HepG2 (cell line): ENCODE results near the gene PIGA. TPM values are rescaled to one million over a fixed set of nuclear protein-coding genes. Genes with fewer than 3 reads are reported as not detected.

ENCODE experiments used
- ARID5B ChIP-seq: IDR thresholded peaks from 2 replicates; pipeline ENCODE4 v1.4.0; 2020; ENCODE audit warnings: mild to moderate bottlenecking, missing genetic modification reagents
- CAMTA2 ChIP-seq: sonication (generic); formaldehyde crosslinking; IDR thresholded peaks from 2 replicates; pipeline ENCODE4 v1.4.0; 2020; ENCODE audit warnings: mild to moderate bottlenecking, missing genetic modification reagents, borderline replicate concordance
- CCDC6 ChIP-seq: sonication (generic); formaldehyde crosslinking; IDR thresholded peaks from 2 replicates; pipeline ENCODE4 v1.8.1; 2022; ENCODE audit warnings: mild to moderate bottlenecking, missing genetic modification reagents, moderate library complexity
- DMAP1 ChIP-seq: IDR thresholded peaks from 2 replicates; pipeline ENCODE4 v1.6.1; 2016
- E2F5 ChIP-seq: sonication (generic); formaldehyde crosslinking; conservative IDR thresholded peaks from 2 replicates; pipeline ENCODE4 v1.4.0; 2020; ENCODE audit warnings: missing genetic modification reagents
- FLYWCH1 ChIP-seq: sonication (generic); formaldehyde crosslinking; IDR thresholded peaks from 2 replicates; pipeline ENCODE4 v1.8.1; 2023; ENCODE audit warnings: mild to moderate bottlenecking, missing genetic modification reagents
- IRF2 ChIP-seq: IDR thresholded peaks from 2 replicates; pipeline ENCODE4 v1.6.1; 2018; ENCODE audit warnings: missing genetic modification reagents, missing compliant biosample characterization
- MTF2 ChIP-seq: sonication (generic); formaldehyde crosslinking; IDR thresholded peaks from 2 replicates; pipeline ENCODE4 v1.5.0; 2020; ENCODE audit warnings: missing genetic modification reagents, borderline replicate concordance
- PHF21A ChIP-seq: sonication (generic); formaldehyde crosslinking; IDR thresholded peaks from 2 replicates; pipeline ENCODE4 v1.5.0; 2020; ENCODE audit warnings: mild to moderate bottlenecking, missing genetic modification reagents
- RFXANK ChIP-seq: IDR thresholded peaks from 2 replicates; pipeline ENCODE4 v1.6.1; 2016
- SAP130 ChIP-seq: IDR thresholded peaks from 2 replicates; pipeline ENCODE4 v1.6.1; 2016; ENCODE audit warnings: low read depth
- SATB2 ChIP-seq: sonication (generic); formaldehyde crosslinking; IDR thresholded peaks from 2 replicates; pipeline ENCODE4 v1.5.0; 2020; ENCODE audit warnings: missing genetic modification reagents
- SRY ChIP-seq: sonication (generic); formaldehyde crosslinking; IDR thresholded peaks from 2 replicates; pipeline ENCODE4 v1.8.0; 2022; ENCODE audit warnings: mild to moderate bottlenecking, missing genetic modification reagents
- SSRP1 ChIP-seq: IDR thresholded peaks from 2 replicates; pipeline ENCODE4 v1.6.1; 2016; ENCODE audit warnings: control low read depth
- TEAD2 ChIP-seq: sonication (generic); formaldehyde crosslinking; IDR thresholded peaks from 2 replicates; pipeline ENCODE4 v1.9.0; 2021; ENCODE audit warnings: missing genetic modification reagents
- TEAD3 ChIP-seq: optimal IDR thresholded peaks from 2 replicates; pipeline ENCODE3; 2016; ENCODE audit warnings: borderline replicate concordance
- YY1 ChIP-seq: IDR thresholded peaks from 2 replicates; pipeline ENCODE4 v1.6.1; 2011; ENCODE audit warnings: low read length, low read depth, moderate library complexity, mild to moderate bottlenecking; ENCODE audit not compliant: insufficient read depth, insufficient replicate concordance
- ZBTB3 ChIP-seq: sonication (generic); formaldehyde crosslinking; IDR thresholded peaks from 2 replicates; pipeline ENCODE4 v1.4.0; 2020; ENCODE audit warnings: low read depth, mild to moderate bottlenecking, moderate library complexity, missing genetic modification reagents, borderline replicate concordance
- ZMYM3 ChIP-seq: sonication (generic); formaldehyde crosslinking; IDR thresholded peaks from 2 replicates; pipeline ENCODE4 v1.5.1; 2020; ENCODE audit warnings: mild to moderate bottlenecking, missing genetic modification reagents
- ZNF292 ChIP-seq: sonication (generic); formaldehyde crosslinking; IDR thresholded peaks from 2 replicates; pipeline ENCODE4 v1.8.1; 2022; ENCODE audit warnings: mild to moderate bottlenecking, low read depth, missing genetic modification reagents, borderline replicate concordance
- ZNF326 ChIP-seq: sonication (generic); formaldehyde crosslinking; IDR thresholded peaks from 2 replicates; pipeline ENCODE4 v1.4.0; 2020; ENCODE audit warnings: missing genetic modification reagents, borderline replicate concordance
- ZNF530 ChIP-seq: sonication (generic); formaldehyde crosslinking; IDR thresholded peaks from 2 replicates; pipeline ENCODE4 v1.5.0; 2020; ENCODE audit warnings: low read depth, mild to moderate bottlenecking, missing genetic modification reagents
- ZNF678 ChIP-seq: sonication (generic); formaldehyde crosslinking; IDR thresholded peaks from 2 replicates; pipeline ENCODE4 v1.4.0; 2020; ENCODE audit warnings: mild to moderate bottlenecking, missing genetic modification reagents
- ZNF720 ChIP-seq: sonication (generic); formaldehyde crosslinking; IDR thresholded peaks from 2 replicates; pipeline ENCODE4 v1.4.0; 2020; ENCODE audit warnings: missing genetic modification reagents
- ZNF883 ChIP-seq: sonication (generic); formaldehyde crosslinking; IDR thresholded peaks from 2 replicates; pipeline ENCODE4 v1.5.1; 2020; ENCODE audit warnings: mild to moderate bottlenecking, missing genetic modification reagents; ENCODE audit errors: not compliant biosample characterization
- ZUFSP ChIP-seq: sonication (generic); formaldehyde crosslinking; IDR thresholded peaks from 2 replicates; pipeline ENCODE4 v1.9.0; 2021; ENCODE audit warnings: missing genetic modification reagents, mild to moderate bottlenecking, borderline replicate concordance
- polyA plus RNA-seq, 8 experiments: library from polyadenylated mRNA; depleted of rRNA in 3 of 8; stranded (reverse) in 7 of 8; unstranded in 1 of 8; fragments of >200 nt; fragmentation: Illumina TruSeq in 4 of 8; extraction: Trizol in 4 of 8; gene quantifications; 2 replicates each; pipeline versions ENCODE4 v1.2.1 to v1.2.3, GENCODE V29; 2011 to 2016; ENCODE audit warnings: low read depth in 4 of 8, missing spikeins in 1 of 8, mixed read lengths in 1 of 8; ENCODE audit not compliant: insufficient read depth in 1 of 8
- total RNA-seq, 5 experiments: library from RNA; depleted of rRNA; stranded (reverse); fragments of >200 nt; fragmentation: Illumina TruSeq; extraction: Trizol; gene quantifications; 2 replicates each; pipeline ENCODE4 v1.2.3, GENCODE V29; 2016; ENCODE audit warnings: low read depth in 1 of 5

PIGA gene
- total and polyA plus RNA-seq, 2 of the 13 experiments (the other 11 are each of a cell fraction or from before 2014, with no cell fraction given): 6.0 to 13.0 TPM

GRCh38 chrX:15269618-15270521, 65.5 kb downstream of the PIGA start, which contains the start of gene ASB9 (continued):
- TF ChIP-seq ARID5B (CRISPR knock-in tag): 0 out of 2 replicates have a peak, but pooled peaks have one; percentile 16
- no peak for TF ChIP-seq E2F5 (CRISPR knock-in tag)
- no peak for TF ChIP-seq ZNF326 (CRISPR knock-in tag)
- TF ChIP-seq DMAP1 (CRISPR knock-in tag): peak; percentile 54
- peak; percentile 44 for TF ChIP-seq TEAD3 (CRISPR knock-in tag)
- no peak for TF ChIP-seq SATB2
- TF ChIP-seq SSRP1 (CRISPR knock-in tag): no peak
- TF ChIP-seq SAP130 (CRISPR knock-in tag): peak; percentile 52; the same call in 1 of the 2 replicates
- peak; percentile 63; the same call in 1 of the 2 replicates for TF ChIP-seq ZNF292 (CRISPR knock-in tag)
- TF ChIP-seq CAMTA2: no peak
- TF ChIP-seq PHF21A (CRISPR knock-in tag): peak; percentile 76
- no peak for TF ChIP-seq ZBTB3
- TF ChIP-seq ZNF678 (CRISPR knock-in tag): no peak
- no peak for TF ChIP-seq RFXANK
- TF ChIP-seq CCDC6 (CRISPR knock-in tag): no peak
- TF ChIP-seq FLYWCH1 (CRISPR knock-in tag): no peak
- no peak for TF ChIP-seq ZNF883 (CRISPR knock-in tag)
- TF ChIP-seq ZMYM3 (CRISPR knock-in tag): peak; percentile 55; the same call in 1 of the 2 replicates
- no peak for TF ChIP-seq ZUFSP (CRISPR knock-in tag)
- TF ChIP-seq YY1: peak; percentile 43
- no peak for TF ChIP-seq SRY (CRISPR knock-in tag)
- no peak for TF ChIP-seq IRF2 (CRISPR knock-in tag)
- TF ChIP-seq ZNF530 (CRISPR knock-in tag): no peak
- TF ChIP-seq MTF2 (CRISPR knock-in tag): no peak
- TF ChIP-seq TEAD2: no peak
- no peak for TF ChIP-seq ZNF720 (CRISPR knock-in tag)
